GM12891 (cell line): ENCODE measurements around the gene CNR1.

Experiments
- POLR2A ChIP-seq: IDR thresholded peaks from 2 replicates; pipeline ENCODE4 v1.6.1; 2011; ENCODE audit warnings: low read depth, low read length, control low read depth
- POLR2AphosphoS5 ChIP-seq: IDR thresholded peaks from 2 replicates; pipeline ENCODE4 v1.6.1; 2011; ENCODE audit warnings: low read depth, low read length, control low read depth
- POU2F2 ChIP-seq: IDR thresholded peaks from 2 replicates; pipeline ENCODE4 v1.6.1; 2011; ENCODE audit warnings: low read depth, mild to moderate bottlenecking, control low read depth, low read length, moderate library complexity
- TAF1 ChIP-seq: IDR thresholded peaks from 2 replicates; pipeline ENCODE4 v1.6.1; 2011; ENCODE audit warnings: low read depth, low read length, control low read depth

DNA sequence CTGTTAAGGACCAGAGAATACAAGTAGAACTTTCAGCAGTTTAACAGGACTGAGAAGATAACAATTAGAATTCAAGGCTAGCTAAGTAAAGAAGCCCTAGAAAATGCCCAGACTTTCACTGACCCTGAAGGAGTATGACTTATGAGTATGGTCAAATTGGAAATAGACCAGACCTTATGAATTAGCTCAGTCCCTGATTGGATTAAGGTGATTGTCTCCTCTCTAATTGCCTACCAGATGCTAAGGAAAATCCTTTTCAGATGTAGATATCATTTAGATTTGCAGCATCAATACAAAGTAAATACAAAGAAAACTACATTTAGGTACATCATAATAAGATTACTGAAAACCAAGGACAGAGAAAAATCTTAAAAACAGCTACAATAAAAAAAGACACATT lies 58.9 kb downstream of the CNR1 start:
- TF ChIP-seq POLR2A, result no peak
- no peak for TF ChIP-seq POLR2AphosphoS5
- TF ChIP-seq TAF1, result no peak
- TF ChIP-seq POU2F2, result no peak
